NCI-H2107 treated with DMSO at 0.1 percent for 48 hours (cell line): Measurements from ENCODE around the gene LOXL1.
A peak's percentile ranks its signal among the peaks of the same experiment; 100 is the strongest.
"Not testable (repeated sequence)": the region's sequence is repeated elsewhere in the genome, so short reads cannot be mapped to it uniquely, and the experiment has no call there.

ENCODE experiments used
- DNase-seq: peaks from one replicate; lab custom pipeline; 2025; ENCODE audit not compliant: unreplicated experiment; lab: John Stamatoyannopoulos, UW

The LOXL1 gene

GRCh38 chr15:73972984-73973682, 46.9 kb downstream of the LOXL1 start:
- DNase-seq, result peak; percentile 45

- DNase-seq, result not testable (repeated sequence)
Measured at GRCh38 chr15:73973683-73974200, 47.5 kb downstream of the LOXL1 start.

GRCh38 chr15:73975440-73976125, 49.3 kb downstream of the LOXL1 start:
- not testable (repeated sequence) for DNase-seq

- no peak for DNase-seq
Measured at GRCh38 chr15:73978896-73979295, 52.6 kb downstream of the LOXL1 start.

- DNase-seq, result no peak
Measured at GRCh38 chr15:73979636-73980035, 53.4 kb downstream of the LOXL1 start.

- DNase-seq, result no peak
Measured at GRCh38 chr15:73981761-73982221, 55.5 kb downstream of the LOXL1 start.

- no peak for DNase-seq
Measured at GRCh38 chr15:73982222-73982962, 56.1 kb downstream of the LOXL1 start.

GRCh38 chr15:73983211-73983727, 57.0 kb downstream of the LOXL1 start:
- DNase-seq, result no peak

GRCh38 chr15:73983773-73984172, 57.5 kb downstream of the LOXL1 start:
- no peak for DNase-seq

- no peak for DNase-seq
Measured at GRCh38 chr15:73984208-73984979, 58.1 kb downstream of the LOXL1 start.

- no peak for DNase-seq
Measured at GRCh38 chr15:73985101-73985873, 59.0 kb downstream of the LOXL1 start.

GRCh38 chr15:73986055-73986775, 60.0 kb downstream of the LOXL1 start:
- DNase-seq, result no peak

GRCh38 chr15:73986776-73987056, 60.5 kb downstream of the LOXL1 start:
- DNase-seq, result no peak

- no peak for DNase-seq
Measured at GRCh38 chr15:73987250-73987649, 61.0 kb downstream of the LOXL1 start.

- no peak for DNase-seq
Measured at GRCh38 chr15:73987681-73988444, 61.6 kb downstream of the LOXL1 start.

GRCh38 chr15:73988445-73988969, 62.2 kb downstream of the LOXL1 start:
- no peak for DNase-seq

GRCh38 chr15:73989001-73989798, 62.9 kb downstream of the LOXL1 start:
- DNase-seq, result no peak
